K562 (cell line): ENCODE measurements around the gene SRRT. TPM values are rescaled to one million over a fixed set of nuclear protein-coding genes. Genes with fewer than 3 reads are reported as not detected.

Source experiments
- CREB3 ChIP-seq: fragments of 450-650 bp; conservative IDR thresholded peaks from 2 replicates; pipeline ENCODE4 v1.6.1; 2016; ENCODE audit warnings: missing genetic modification characterization, low read depth, mild to moderate bottlenecking, missing compliant biosample characterization, moderate library complexity
- CUX1 ChIP-seq: fragments of 200-800 bp; sonication (Bioruptor generic); IDR thresholded peaks from 2 replicates; pipeline ENCODE4 v1.6.1; 2016; ENCODE audit warnings: missing genetic modification characterization, missing compliant biosample characterization
- FOXK2 ChIP-seq, 2 experiments: fragments of 450-650 bp; IDR thresholded peaks in 1 of 2; conservative IDR thresholded peaks in 1 of 2; 2 replicates each; pipeline ENCODE4 v1.6.1; 2016; ENCODE audit warnings: low read depth in 2 of 2, mild to moderate bottlenecking in 1 of 2
- HES1 ChIP-seq: fragments of 450-650 bp; IDR thresholded peaks from 2 replicates; pipeline ENCODE4 v1.6.1; 2016; ENCODE audit warnings: low read depth, mild to moderate bottlenecking, moderate library complexity
- HIVEP1 ChIP-seq: fragments of 250-450 bp; sonication (Bioruptor Pico); IDR thresholded peaks from 2 replicates; pipeline ENCODE4 v1.4.0; 2020; ENCODE audit warnings: mild to moderate bottlenecking
- ID3 ChIP-seq, 2 experiments: fragments of 250-450 bp in 1 of 2; fragments of 450-650 bp in 1 of 2; sonication (Bioruptor Pico) in 1 of 2; IDR thresholded peaks; 2 replicates each; pipeline versions ENCODE4 v1.6.1 to v1.8.0; 2016 to 2021; ENCODE audit warnings: mild to moderate bottlenecking in 2 of 2, moderate library complexity in 2 of 2, missing compliant biosample characterization in 1 of 2, missing genetic modification characterization in 1 of 2
- JUND ChIP-seq, 2 experiments: IDR thresholded peaks; 2 replicates in 1 of 2; 3 replicates in 1 of 2; pipeline ENCODE4 v1.6.1; 2011; ENCODE audit warnings: borderline replicate concordance in 2 of 2, low read depth in 2 of 2, low read length in 2 of 2, improper control_type of control experiment in 1 of 2, missing biosample characterization in 1 of 2, missing genetic modification characterization in 1 of 2, missing genetic modification reagents in 1 of 2
- KLF16 ChIP-seq: IDR thresholded peaks from 2 replicates; pipeline ENCODE4 v1.6.1; 2016; ENCODE audit warnings: antibody characterized with exemption
- LCOR ChIP-seq: sonication (generic); formaldehyde crosslinking; IDR thresholded peaks from 2 replicates; pipeline ENCODE4 v1.8.0; 2022; ENCODE audit warnings: mild to moderate bottlenecking, missing genetic modification reagents
- MCM5 ChIP-seq: fragments of 450-650 bp; IDR thresholded peaks from 2 replicates; pipeline ENCODE4 v1.6.1; 2016; ENCODE audit warnings: low read depth
- RBM14 ChIP-seq: fragments of 200-400 bp; formaldehyde crosslinking; IDR thresholded peaks from 2 replicates; pipeline ENCODE4 v1.6.1; 2018; ENCODE audit warnings: low read depth, mild to moderate bottlenecking, low read length, moderate library complexity, borderline replicate concordance; ENCODE audit not compliant: insufficient read depth
- SLC30A9 ChIP-seq: fragments of 250-450 bp; sonication (Bioruptor Pico); IDR thresholded peaks from 2 replicates; pipeline ENCODE4 v1.8.0; 2022; ENCODE audit warnings: mild to moderate bottlenecking, moderate library complexity
- ZNF583 ChIP-seq: fragments of 250-450 bp; sonication (Bioruptor Pico); IDR thresholded peaks from 2 replicates; pipeline ENCODE4 v1.4.0; 2020
- polyA plus RNA-seq, 8 experiments: library from polyadenylated mRNA; depleted of rRNA in 4 of 8; stranded (reverse) in 5 of 8; unstranded in 3 of 8; fragments of >200 nt; fragmentation: Nextera tagmentation in 2 of 8; fragmentation: Illumina TruSeq in 1 of 8; extraction: Ambion mirVana in 2 of 8; extraction: Trizol in 1 of 8; gene quantifications; 2 replicates each; pipeline versions ENCODE4 v1.2.1 to v1.2.3, GENCODE V29; 2011 to 2014; ENCODE audit warnings: inconsistent platforms in 1 of 8, missing spikeins in 1 of 8
- total RNA-seq, 7 experiments: library from RNA; depleted of rRNA in 6 of 7; stranded (reverse); fragments of >200 nt in 6 of 7; fragmentation: Illumina TruSeq in 2 of 7; extraction: Trizol in 2 of 7; gene quantifications; 2 replicates each; pipeline versions ENCODE4 v1.2.1 to v1.2.3, GENCODE V29; 2011 to 2021; ENCODE audit warnings: low replicate concordance in 1 of 7
- TF ChIP-seq, protein P1 (sequence below): sonication (generic); formaldehyde crosslinking; IDR thresholded peaks from 2 replicates; pipeline ENCODE4 v1.8.0; 2022; ENCODE audit warnings: mild to moderate bottlenecking, low read depth, missing genetic modification reagents

The SRRT gene
- total and polyA plus RNA-seq, 9 of the 15 experiments (the other 6 are each of a cell fraction or from before 2014, with no cell fraction given), result 10.3 to 263 (median 84.4) TPM

DNA sequence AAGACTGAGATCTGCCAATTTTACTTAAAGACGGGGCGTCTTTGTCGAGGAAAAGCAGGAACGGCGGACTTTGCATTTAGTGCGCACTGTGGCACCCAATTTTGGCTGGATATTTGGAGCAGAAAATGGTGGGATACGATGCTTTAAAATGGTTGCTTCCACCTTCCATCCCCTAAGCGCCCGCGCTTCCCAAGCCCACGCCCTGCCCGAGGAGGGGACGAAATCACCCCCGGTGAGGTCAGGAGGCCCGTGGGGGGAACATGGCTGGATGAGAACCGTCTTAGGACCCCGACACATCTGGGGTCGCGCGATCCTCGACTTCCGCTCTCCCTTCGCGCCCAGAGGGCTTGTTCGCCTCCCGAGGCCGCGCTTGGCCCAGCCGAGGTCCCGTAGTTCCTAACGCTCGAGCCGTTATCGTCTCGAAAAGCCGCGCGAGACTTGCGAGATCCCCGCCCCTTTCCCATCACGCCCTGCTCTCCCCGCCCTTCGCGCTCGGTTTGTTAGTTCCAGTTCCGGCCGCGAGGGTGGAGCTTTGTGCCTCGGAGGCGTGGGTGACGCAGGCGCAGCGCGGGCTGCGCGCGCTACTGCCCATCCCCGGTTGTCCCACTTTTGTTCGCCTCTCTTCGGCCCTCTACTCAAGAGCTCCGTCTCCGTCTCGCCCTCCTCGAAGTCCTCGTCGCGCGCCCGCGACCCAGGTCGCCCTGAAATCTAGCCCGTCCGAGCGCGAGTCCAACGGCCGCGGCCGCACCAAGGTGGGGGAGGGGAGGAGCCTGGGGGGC, at the start of gene SRRT (continued):
- TF ChIP-seq CUX1 (CRISPR knock-in tag), result no peak
- peak; percentile 71; the same call in 1 of the 2 replicates for TF ChIP-seq HIVEP1
- no peak for TF ChIP-seq SLC30A9
- TF ChIP-seq CREB3, result peak; percentile 70
- no peak for TF ChIP-seq MCM5
- TF ChIP-seq, protein P1, sequence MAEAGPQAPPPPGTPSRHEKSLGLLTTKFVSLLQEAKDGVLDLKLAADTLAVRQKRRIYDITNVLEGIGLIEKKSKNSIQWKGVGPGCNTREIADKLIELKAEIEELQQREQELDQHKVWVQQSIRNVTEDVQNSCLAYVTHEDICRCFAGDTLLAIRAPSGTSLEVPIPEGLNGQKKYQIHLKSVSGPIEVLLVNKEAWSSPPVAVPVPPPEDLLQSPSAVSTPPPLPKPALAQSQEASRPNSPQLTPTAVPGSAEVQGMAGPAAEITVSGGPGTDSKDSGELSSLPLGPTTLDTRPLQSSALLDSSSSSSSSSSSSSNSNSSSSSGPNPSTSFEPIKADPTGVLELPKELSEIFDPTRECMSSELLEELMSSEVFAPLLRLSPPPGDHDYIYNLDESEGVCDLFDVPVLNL (CRISPR knock-in tag), result no peak; the same call in 1 of the 2 replicates
- peak in 1 of 2 experiments; percentile 52; a peak in 1 of 4 replicates for TF ChIP-seq FOXK2 (conservative IDR thresholded peaks at IDR 0.05 in 1 of 2, IDR thresholded peaks at IDR 0.05 in 1 of 2; ENCODE audit: low read depth in 2 of 2)
- no peak; the same call in 1 of the 2 replicates for TF ChIP-seq ID3 (CRISPR knock-in tag; IDR thresholded peaks at IDR 0.05)
- peak; percentile 88 for TF ChIP-seq ID3 (tag; IDR thresholded peaks at IDR 0.05)
- no peak for TF ChIP-seq RBM14
- TF ChIP-seq JUND (IDR thresholded peaks at IDR 0.05; ENCODE audit: borderline replicate concordance, low read depth, low read length), result peak; percentile 73; the same call in 1 of the 2 replicates
- TF ChIP-seq JUND (tag; IDR thresholded peaks at IDR 0.05; ENCODE audit: borderline replicate concordance, low read depth, low read length), result peak; percentile 47; the same call in 1 of the 3 replicates
- peak; percentile 65; the same call in 1 of the 2 replicates for TF ChIP-seq LCOR
- peak; percentile 76; the same call in 1 of the 2 replicates for TF ChIP-seq KLF16
- peak; percentile 76 for TF ChIP-seq ZNF583 (CRISPR knock-in tag)
- no peak for TF ChIP-seq HES1
